HG03139 (cell line): ENCODE data around the gene DGKZ.

Experiments
- ATAC-seq: cut with Tn5 transposase; IDR thresholded peaks from one replicate; pipeline ENCODE4 v1.9.1; 2021; ENCODE audit not compliant: unreplicated experiment

The DGKZ gene

GRCh38 chr11:46326813-46327416, 20.3 kb upstream of the DGKZ start:
- no peak for ATAC-seq

- no peak for ATAC-seq
These were observed 19.4 kb upstream of the DGKZ start for GRCh38 chr11:46327829-46328228.

GRCh38 chr11:46330154-46330553, 17.1 kb upstream of the DGKZ start:
- no peak for ATAC-seq

- ATAC-seq: no peak
These were observed 16.5 kb upstream of the DGKZ start for GRCh38 chr11:46330563-46331281.

GRCh38 chr11:46331282-46331984, 15.8 kb upstream of the DGKZ start:
- ATAC-seq: no peak

- ATAC-seq: no peak
These were observed 15.1 kb upstream of the DGKZ start for GRCh38 chr11:46332093-46332567.

GRCh38 chr11:46332568-46333393, 14.5 kb upstream of the DGKZ start:
- ATAC-seq: no peak

GRCh38 chr11:46333394-46333947, 13.8 kb upstream of the DGKZ start:
- ATAC-seq: no peak

- ATAC-seq: no peak
These were observed 13.1 kb upstream of the DGKZ start for GRCh38 chr11:46334211-46334610.

GRCh38 chr11:46335271-46335670, 12.0 kb upstream of the DGKZ start:
- no peak for ATAC-seq

- ATAC-seq: no peak
These were observed 11.2 kb upstream of the DGKZ start for GRCh38 chr11:46335890-46336562.

GRCh38 chr11:46336563-46337180, 10.6 kb upstream of the DGKZ start:
- no peak for ATAC-seq

- no peak for ATAC-seq
These were observed 9.5 kb upstream of the DGKZ start for GRCh38 chr11:46337626-46338345.

GRCh38 chr11:46338636-46338987, 8.7 kb upstream of the DGKZ start:
- no peak for ATAC-seq

GRCh38 chr11:46338988-46339666, 8.1 kb upstream of the DGKZ start:
- ATAC-seq: no peak

GRCh38 chr11:46339816-46340215, 7.4 kb upstream of the DGKZ start:
- ATAC-seq: no peak

GRCh38 chr11:46341454-46341853, 5.8 kb upstream of the DGKZ start:
- no peak for ATAC-seq

- no peak for ATAC-seq
These were observed 5.0 kb upstream of the DGKZ start for GRCh38 chr11:46342239-46342638.

GRCh38 chr11:46343520-46343919, 3.7 kb upstream of the DGKZ start:
- no peak for ATAC-seq
